ENCODE measurements around the gene LYPD6B.

The LYPD6B gene

GRCh38 chr2:148998165-148998830, 40.2 kb upstream of the LYPD6B start:
- TF ChIP-seq, protein P1, sequence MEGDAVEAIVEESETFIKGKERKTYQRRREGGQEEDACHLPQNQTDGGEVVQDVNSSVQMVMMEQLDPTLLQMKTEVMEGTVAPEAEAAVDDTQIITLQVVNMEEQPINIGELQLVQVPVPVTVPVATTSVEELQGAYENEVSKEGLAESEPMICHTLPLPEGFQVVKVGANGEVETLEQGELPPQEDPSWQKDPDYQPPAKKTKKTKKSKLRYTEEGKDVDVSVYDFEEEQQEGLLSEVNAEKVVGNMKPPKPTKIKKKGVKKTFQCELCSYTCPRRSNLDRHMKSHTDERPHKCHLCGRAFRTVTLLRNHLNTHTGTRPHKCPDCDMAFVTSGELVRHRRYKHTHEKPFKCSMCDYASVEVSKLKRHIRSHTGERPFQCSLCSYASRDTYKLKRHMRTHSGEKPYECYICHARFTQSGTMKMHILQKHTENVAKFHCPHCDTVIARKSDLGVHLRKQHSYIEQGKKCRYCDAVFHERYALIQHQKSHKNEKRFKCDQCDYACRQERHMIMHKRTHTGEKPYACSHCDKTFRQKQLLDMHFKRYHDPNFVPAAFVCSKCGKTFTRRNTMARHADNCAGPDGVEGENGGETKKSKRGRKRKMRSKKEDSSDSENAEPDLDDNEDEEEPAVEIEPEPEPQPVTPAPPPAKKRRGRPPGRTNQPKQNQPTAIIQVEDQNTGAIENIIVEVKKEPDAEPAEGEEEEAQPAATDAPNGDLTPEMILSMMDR (conservative IDR thresholded peaks at IDR 0.05) = no peak
- no peak for TF ChIP-seq ZFX (IDR thresholded peaks at IDR 0.05)
- H3K27ac ChIP-seq = no peak overlapping the region

DNA sequence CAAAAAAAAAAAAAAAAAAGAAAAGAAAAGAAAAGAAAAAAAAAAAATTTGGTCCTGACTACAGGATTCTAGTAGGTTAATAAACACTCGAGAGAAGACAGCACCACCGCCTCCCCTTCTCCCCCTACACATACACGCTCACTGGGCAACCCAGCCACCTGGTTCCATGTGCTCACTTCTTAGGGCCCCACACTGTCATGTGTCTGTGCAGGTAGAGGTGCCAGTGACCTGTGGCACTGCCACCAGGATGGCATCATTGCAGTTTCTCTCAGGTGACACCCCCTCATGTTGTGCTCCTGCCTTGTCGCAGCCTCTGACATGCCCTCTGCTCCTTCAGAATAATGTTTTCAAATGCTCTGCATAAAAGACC, 39.7 kb upstream of the LYPD6B start:
- TF ChIP-seq ZFX (IDR thresholded peaks at IDR 0.05) = no peak
- TF ChIP-seq, protein P1 (conservative IDR thresholded peaks at IDR 0.05) = no peak
- H3K27ac ChIP-seq = no peak overlapping the region

- H3K27ac ChIP-seq = no peak overlapping the region
- TF ChIP-seq ZFX (IDR thresholded peaks at IDR 0.05) = no peak
- TF ChIP-seq, protein P1 (conservative IDR thresholded peaks at IDR 0.05) = no peak
Measured at GRCh38 chr2:148999451-148999921, 39.0 kb upstream of the LYPD6B start.

- TF ChIP-seq, protein P1 (conservative IDR thresholded peaks at IDR 0.05) = no peak
- no peak for TF ChIP-seq ZFX (IDR thresholded peaks at IDR 0.05)
- H3K27ac ChIP-seq = no peak overlapping the region
Measured at GRCh38 chr2:149000158-149000938, 38.2 kb upstream of the LYPD6B start.

DNA sequence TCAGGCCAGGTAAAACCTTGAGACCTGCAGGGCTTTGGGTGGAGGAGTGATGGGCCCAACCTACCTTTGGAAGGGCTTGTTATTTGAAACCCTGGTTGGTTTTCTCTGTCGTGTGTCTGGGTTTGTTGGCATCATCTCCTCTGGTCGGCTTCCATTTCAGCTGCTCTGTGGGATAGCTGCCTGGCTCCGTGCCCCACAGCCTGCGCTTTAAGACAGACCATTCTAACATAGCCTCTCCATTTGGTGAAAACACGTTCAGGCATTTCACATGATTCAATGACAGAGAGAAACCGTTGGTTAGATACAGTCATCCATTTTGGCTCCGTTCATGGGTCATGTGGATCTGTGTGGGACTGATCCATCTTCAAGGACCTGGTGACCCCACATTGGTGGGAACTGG, 37.0 kb upstream of the LYPD6B start:
- TF ChIP-seq, protein P1 (conservative IDR thresholded peaks at IDR 0.05) = no peak
- TF ChIP-seq ZFX (IDR thresholded peaks at IDR 0.05) = no peak
- H3K27ac ChIP-seq = no peak overlapping the region

DNA sequence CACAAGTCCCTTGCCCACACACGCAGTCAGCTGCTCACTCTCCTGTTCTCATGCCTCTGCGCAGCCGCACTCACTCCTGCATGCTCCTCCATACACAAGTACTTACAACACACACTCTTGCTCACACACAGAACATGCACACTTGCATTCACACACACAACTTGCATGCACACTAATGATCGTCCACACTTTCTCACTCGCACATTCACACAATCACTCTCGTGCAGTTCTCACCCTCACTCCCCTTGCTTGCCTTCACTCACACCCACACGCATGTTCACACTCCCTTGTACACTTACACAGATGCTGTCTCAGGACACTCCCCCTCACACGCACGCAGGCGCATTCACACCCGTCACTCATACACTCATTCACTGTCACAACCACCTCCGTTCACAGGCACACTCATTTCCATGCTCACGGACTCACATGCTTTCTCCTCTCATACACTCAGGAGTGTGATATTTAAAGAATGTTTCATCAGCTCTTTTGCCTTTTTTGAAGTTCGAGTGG, 36.1 kb upstream of the LYPD6B start:
- TF ChIP-seq ZFX (IDR thresholded peaks at IDR 0.05) = no peak
- TF ChIP-seq, protein P1 (conservative IDR thresholded peaks at IDR 0.05) = no peak
- no peak overlapping the region for H3K27ac ChIP-seq

Measured in C4-2B (cell line).